GM18873 (cell line): Measurements from ENCODE around the gene CYTH4.
"Not testable (repeated sequence)": the region's sequence is repeated elsewhere in the genome, so short reads cannot be mapped to it uniquely, and the experiment has no call there.

Experiments used
- ATAC-seq: cut with Tn5 transposase; IDR thresholded peaks from one replicate; pipeline ENCODE4 v1.9.1; 2021; ENCODE audit warnings: mild to moderate bottlenecking, moderate library complexity, moderate number of reproducible peaks; ENCODE audit not compliant: unreplicated experiment, low FRiP score

CYTH4 gene

DNA sequence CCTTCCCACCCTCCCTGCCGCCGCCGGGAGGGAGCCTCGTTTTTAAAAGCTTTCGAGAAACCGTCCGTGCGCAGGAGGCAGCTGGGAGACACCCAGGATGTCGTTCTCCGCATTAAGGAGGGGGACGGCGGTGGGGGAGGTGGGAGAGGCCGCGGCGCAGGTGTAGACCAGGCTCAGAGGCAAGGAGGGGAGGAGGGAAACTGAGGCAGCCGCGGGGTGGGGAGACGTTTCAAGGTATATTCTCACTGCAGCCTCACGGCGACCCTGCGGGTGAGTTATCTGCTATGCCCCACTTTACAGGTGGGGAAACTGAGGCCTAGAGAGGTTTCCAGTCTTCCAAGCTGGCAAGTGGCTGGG is 42.7 kb downstream of the CYTH4 start:
- ATAC-seq = no peak

- ATAC-seq = no peak
These were observed 44.4 kb downstream of the CYTH4 start for GRCh38 chr22:37326726-37327125.

DNA sequence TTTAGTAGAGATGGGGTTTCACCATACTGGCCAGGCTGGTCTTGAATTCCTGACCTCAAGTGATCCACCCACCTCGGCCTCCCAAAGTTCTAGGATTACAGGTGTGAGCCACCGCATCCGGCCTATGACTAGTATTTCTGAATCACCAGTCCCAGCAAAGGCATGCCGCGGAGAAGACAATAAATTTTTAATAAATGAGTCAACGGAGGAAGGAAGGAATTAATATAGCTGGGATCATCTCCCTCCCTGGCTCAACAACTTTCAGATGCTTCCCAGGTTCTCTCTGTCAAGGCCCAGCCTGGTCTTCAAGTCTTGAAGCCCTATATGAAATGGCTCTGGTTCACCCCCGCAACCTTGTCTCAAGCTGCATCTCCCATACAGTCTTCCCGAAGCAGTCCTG is 45.7 kb downstream of the CYTH4 start:
- ATAC-seq = no peak

- not testable (repeated sequence) for ATAC-seq
These were observed 46.4 kb downstream of the CYTH4 start for GRCh38 chr22:37328538-37329237.

DNA sequence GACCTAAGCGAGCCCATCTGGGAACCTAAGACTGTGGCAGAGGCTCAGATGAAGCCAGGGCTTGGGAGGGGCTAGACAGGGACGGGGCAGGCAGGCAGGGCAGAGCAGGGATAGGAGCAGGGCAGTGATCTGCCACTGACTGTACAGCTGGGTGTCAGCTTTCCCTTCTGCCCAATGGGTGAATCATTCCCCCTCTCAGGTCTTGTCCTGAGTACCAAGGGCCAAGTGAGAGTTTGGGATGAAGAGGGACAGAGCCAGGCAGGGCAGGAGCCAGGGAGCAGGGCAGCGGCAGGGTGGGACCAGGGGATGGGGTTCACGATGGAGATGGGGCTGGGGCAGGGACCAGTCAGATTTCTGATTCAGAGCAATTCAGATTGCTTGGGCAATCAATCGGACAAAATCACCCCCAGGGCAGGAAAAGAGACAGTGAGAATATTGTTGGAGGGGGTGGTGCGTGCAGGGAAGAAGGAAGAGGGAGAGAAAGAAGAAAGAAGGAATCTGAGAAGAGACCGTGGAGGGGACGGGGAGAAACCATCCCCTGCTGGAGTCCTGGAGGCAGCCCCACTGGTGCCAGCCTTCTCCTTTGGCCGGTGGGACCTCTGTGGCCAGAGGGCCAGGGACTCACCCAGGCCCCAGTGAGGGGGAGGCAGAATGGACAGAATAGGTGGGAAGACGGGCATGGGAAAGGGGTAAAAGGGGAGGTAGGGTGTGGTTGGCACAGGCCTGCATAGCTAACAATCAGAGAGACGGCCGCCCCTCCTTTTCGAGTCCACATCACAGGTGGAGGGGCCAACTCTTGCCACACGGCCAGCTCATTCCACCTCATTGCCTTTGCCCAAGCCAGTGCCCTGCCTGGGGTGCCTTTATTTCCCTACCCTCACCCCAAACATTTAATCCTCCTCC is 47.2 kb downstream of the CYTH4 start:
- ATAC-seq = no peak

DNA sequence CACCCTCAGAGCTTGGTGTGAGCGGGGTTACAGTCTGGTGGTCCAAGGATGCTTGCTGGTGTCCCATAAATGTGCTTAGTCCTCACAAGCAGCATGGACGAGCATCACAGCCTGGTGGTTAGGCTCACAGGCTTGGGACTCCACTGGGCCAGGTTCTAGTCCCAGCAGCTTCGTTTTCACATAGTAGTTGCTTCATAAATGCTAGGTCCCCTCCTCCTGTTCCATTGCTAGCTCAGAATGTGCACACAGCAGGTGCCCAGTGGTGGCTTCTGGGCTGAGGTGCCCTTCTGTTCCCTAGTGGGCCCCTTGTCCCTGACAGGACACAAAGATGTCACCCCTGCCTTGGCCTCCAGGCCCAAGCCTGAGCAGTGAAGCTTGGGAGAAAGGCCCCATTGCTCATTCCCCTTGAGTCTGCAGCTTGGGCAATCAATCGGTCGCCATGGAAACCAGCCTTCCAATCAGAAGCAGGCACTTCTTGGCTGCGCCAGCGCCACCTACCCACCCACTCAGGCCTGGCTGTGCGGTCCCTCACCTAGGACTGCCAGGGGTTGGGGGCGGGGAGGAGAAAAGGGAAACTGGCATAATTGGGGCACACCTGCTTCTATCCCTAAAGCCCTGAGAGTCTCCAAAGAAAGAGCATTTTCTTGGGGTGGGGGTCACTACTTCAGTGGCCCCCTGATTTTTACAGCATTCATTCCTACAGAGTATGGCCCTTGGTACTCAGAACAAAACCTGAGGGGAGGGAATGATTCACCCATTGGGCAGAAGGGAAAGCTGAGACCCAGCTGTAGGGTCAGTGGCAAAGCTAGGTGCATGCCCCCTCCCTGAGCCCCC is 48.1 kb downstream of the CYTH4 start:
- no peak for ATAC-seq

DNA sequence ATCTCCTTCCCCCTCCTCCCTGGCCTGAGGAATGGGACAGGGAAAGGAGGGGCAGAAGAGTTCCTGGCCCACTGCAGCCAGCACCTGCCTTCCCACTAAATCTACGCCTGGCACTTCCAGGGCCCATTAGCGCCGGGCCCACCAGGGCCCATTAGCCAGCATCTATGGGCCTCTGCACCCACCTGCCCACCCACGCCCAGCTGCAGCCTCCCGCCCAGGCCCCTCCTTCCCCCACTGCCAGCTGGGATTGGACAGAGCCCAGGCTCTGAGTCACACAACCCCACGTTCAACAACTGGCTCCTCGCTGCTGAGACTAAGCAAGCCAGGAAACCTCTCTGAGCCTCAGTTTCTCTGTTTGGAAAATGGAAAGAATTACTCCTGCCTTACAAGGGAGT is 48.7 kb downstream of the CYTH4 start:
- ATAC-seq = no peak

GRCh38 chr22:37331856-37332536 is 49.7 kb downstream of the CYTH4 start:
- ATAC-seq = no peak

- no peak for ATAC-seq
These were observed 51.6 kb downstream of the CYTH4 start for GRCh38 chr22:37333724-37334460.

GRCh38 chr22:37334461-37334858 is 52.2 kb downstream of the CYTH4 start:
- no peak for ATAC-seq

DNA sequence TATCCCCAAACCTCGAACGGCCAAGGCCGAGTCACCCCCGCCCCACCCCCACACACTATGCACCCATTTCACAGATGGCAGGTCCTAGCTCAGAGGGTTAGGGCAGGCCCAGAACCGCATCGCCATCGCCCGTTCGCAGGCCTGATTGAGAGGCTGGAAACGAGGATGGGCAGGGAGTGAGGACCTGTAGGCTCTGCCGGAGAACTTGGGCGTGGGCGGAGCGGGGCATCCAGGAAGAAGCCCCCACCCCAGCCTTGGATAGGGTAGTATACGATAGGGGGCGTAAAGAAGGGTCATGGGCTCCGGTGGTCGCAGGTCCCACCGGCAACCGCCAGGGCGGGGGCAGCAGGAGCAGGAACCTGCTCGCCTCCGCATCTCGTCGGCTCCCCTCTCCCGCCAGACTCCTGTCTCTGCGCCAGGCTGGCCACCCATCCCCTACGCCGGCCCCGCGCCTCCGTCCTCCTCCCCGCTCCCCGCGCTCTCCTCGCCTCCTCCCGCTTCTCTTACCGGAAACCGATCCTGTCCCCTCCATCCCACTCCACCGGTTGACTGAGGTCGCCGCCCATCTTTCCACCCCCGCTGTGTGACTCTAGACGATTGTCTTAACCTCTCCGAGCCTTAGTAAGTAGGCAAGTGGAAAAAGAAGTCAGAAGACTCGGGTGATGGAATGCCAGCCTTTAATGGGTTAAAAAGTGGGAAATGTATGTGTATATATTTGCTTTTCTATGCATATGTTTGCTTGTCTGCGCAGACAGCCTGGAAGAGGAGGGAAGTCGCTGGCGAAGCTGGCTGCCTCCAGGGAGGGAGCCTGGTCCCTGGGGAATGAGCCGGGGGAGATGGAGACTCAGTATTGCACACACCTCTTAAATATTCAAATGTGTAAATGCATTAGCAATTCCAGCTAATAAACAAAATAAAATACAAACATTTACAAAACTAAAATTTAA is 52.8 kb downstream of the CYTH4 start:
- no peak for ATAC-seq

- no peak for ATAC-seq
These were observed 53.5 kb downstream of the CYTH4 start for GRCh38 chr22:37335806-37336199.

- no peak for ATAC-seq
These were observed 54.3 kb downstream of the CYTH4 start for GRCh38 chr22:37336579-37336978.

DNA sequence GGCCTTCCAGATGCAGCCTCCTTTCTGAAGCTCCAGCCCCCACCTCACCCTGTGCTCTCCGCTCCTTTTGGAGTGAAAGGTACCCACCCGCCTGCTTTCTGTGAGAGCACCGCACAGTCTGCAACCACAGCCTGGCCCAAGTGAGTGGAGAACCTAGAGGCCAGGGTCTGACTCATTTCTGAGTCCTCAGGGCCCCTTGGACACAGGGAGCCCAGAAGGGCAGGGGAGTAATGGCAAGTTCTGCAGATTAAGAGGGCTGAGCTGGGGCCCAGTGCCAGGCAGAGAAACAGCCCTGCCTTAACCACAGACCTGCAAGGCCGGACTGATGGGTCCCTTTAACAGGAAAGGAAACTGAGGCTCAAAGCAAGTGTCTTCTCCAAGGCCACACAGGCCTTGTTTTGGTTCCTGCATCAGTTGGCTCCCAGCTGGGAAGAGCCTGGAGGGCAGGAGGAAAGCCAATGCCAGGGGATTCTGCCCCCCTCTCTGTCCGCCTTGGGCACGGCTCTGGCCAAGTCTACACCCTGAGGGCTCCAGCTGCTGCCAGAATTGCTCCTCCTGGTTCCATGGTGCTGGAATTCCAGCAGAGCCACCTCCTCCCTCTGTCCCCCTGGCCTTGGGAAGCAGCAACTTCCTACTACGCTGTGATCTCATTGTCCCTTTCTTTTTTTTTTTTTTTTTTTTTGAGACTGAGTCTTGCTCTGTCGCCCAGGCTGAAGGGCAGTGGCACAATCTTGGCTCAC is 55.1 kb downstream of the CYTH4 start:
- ATAC-seq = no peak

DNA sequence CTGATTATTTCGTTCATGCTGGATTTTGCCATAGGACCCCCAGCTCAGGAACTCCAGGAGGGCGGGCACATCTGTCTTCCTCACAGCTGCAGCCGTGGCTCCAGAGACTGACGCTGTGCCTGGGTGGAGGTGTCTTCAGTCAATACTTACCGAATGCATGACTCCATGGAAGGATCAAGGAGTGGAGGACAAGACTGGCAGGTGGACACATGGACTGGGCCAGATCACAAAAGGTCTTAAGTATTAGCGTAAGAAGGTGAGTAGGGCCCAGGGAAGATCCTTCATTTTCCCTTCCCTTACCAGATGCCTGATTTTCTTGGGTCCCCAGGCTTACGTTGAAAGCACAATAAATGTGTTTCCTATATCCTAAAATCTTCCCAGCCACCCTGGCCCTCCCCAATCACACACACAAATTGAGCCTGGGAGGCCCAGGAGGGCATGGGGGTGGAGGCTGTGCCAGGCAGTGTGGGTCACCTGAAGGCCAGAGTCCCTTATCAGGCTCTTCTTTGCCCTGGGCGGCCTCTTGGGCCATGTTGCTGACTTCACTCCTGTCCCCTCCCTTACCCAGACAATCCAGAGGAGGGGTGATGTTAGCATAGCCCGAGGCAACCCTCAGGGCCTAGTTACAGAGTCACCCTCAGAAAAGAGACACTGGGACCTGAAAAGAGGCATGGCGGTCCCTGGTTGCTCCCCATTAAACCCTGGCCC is 56.4 kb downstream of the CYTH4 start:
- ATAC-seq = no peak

DNA sequence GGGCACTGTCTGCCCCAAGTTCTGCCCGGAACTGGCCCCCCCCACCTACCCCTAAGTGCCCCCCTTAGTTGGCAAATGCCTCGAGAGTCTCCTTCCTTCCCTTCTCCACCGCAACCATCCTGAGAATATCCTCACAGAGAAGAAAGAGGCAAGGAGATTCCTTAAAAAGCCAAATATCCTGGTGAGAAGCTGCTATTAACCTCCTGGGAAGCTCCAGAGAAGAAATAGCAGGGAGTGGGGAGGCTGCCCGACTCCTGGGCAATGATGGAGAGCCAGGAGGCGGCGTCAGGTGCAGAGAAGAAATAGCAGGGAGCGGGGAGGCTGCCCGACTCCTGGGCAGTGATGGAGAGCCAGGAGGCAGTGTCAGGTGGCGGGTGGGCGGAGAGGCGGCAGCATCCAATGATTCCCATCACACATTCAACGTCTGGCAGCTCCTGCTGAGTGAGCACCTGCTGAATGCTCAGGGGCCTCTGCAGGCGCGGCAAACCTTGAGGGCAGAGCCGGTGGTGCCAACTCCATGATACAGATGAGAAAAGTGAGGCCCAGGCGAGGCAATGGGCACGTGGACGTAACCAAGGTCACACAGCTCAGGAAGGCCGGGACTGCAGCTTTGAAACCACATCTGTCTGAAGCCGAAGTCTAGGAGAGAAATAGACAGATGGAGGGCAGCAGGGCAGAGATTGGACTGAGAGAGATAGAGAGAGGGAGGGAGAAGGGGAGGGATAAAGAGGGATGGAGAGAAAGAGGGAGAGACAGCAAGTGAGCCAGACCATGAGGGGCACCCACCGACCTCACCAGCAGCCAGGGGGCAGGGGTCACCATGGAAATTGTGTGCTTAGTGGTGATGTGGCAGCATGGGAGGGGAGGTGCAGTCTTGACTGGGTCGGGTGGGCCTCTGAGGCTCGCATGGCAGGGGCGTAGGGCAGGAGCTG is 58.3 kb downstream of the CYTH4 start:
- no peak for ATAC-seq
